HTERT RPE-1 (cell line): Measurements from ENCODE around the gene ANO2.
"Not testable (repeated sequence)": the region's sequence is repeated elsewhere in the genome, so short reads cannot be mapped to it uniquely, and the experiment has no call there.

ENCODE experiments used
- in situ Hi-C: fragments of 300-500 bp; cut with MboI; formaldehyde crosslinking; loops from 4 replicates; pipeline ENCODE4 v1.14.3; 2020; ENCODE audit warnings: low sequenced_read_pairs

ANO2 gene

GRCh38 chr12:5689773-5690172 lies 255.3 kb downstream of the ANO2 start:
- in situ Hi-C loops = no loop called here

GRCh38 chr12:5688226-5688625 lies 256.8 kb downstream of the ANO2 start:
- in situ Hi-C loops = no loop called here

- in situ Hi-C loops = no loop called here
These were observed 259.1 kb downstream of the ANO2 start for GRCh38 chr12:5685935-5686334.

- in situ Hi-C loops = no loop called here
These were observed 260.1 kb downstream of the ANO2 start for GRCh38 chr12:5684989-5685388.

- in situ Hi-C loops = no loop called here
These were observed 262.5 kb downstream of the ANO2 start for GRCh38 chr12:5682581-5682980.

GRCh38 chr12:5678176-5678575 lies 266.9 kb downstream of the ANO2 start:
- in situ Hi-C loops = no loop called here

- in situ Hi-C loops = not testable (repeated sequence)
These were observed 275.4 kb downstream of the ANO2 start for GRCh38 chr12:5669624-5670023.

- in situ Hi-C loops = no loop called here
These were observed 279.4 kb downstream of the ANO2 start for GRCh38 chr12:5665615-5666014.

- in situ Hi-C loops = no loop called here
These were observed 283.2 kb downstream of the ANO2 start for GRCh38 chr12:5661811-5662210.

- in situ Hi-C loops = no loop called here
These were observed 284.8 kb downstream of the ANO2 start for GRCh38 chr12:5660238-5660637.

GRCh38 chr12:5658339-5658941 lies 286.6 kb downstream of the ANO2 start:
- in situ Hi-C loops = not testable (repeated sequence)

- in situ Hi-C loops = no loop called here
These were observed 288.2 kb downstream of the ANO2 start for GRCh38 chr12:5656836-5657235.

GRCh38 chr12:5655120-5655519 lies 289.9 kb downstream of the ANO2 start:
- in situ Hi-C loops = no loop called here

- in situ Hi-C loops = no loop called here
These were observed 291.0 kb downstream of the ANO2 start for GRCh38 chr12:5654019-5654418.

GRCh38 chr12:5650829-5651461 lies 294.1 kb downstream of the ANO2 start:
- in situ Hi-C loops = no loop called here

- in situ Hi-C loops = no loop called here
These were observed 294.8 kb downstream of the ANO2 start for GRCh38 chr12:5650281-5650680.

- in situ Hi-C loops = no loop called here
These were observed 296.2 kb downstream of the ANO2 start for GRCh38 chr12:5648692-5649359.

- in situ Hi-C loops = no loop called here
These were observed 301.8 kb downstream of the ANO2 start for GRCh38 chr12:5643266-5643665.

GRCh38 chr12:5637698-5638097 lies 307.4 kb downstream of the ANO2 start:
- in situ Hi-C loops = no loop called here

GRCh38 chr12:5636907-5637306 lies 308.2 kb downstream of the ANO2 start:
- in situ Hi-C loops = no loop called here

- in situ Hi-C loops = no loop called here
These were observed 312.0 kb downstream of the ANO2 start for GRCh38 chr12:5633106-5633505.

GRCh38 chr12:5632453-5632852 lies 312.6 kb downstream of the ANO2 start:
- in situ Hi-C loops = no loop called here
